DND-41 (cell line): ENCODE results near the gene ADAMTSL3.

Experiments
- ATAC-seq: fragments of 200-7000 bp; cut with Tn5 transposase; 3 replicates; pipeline ENCODE4 v1.9.1; 2021; ENCODE audit warnings: low read depth; ENCODE audit not compliant: insufficient read depth
- DNase-seq: peaks from one replicate; pipeline ENCODE4 v3.0.0-alpha.2; 2020
- H2AFZ ChIP-seq: 2 replicates; pipeline ENCODE4 v1.6.0; 2012; ENCODE audit warnings: low read depth, low read length
- H3K27ac ChIP-seq: 2 replicates; pipeline ENCODE4 v1.5.1; 2012; ENCODE audit warnings: low read length, inconsistent platforms
- H3K27me3 ChIP-seq: fragments of 200-600 bp; sonication (generic); 2 replicates; pipeline ENCODE4 v1.6.0; 2012; ENCODE audit warnings: low read length, mild to moderate bottlenecking, inconsistent platforms; ENCODE audit not compliant: insufficient read depth, poor library complexity
- H3K36me3 ChIP-seq: 2 replicates; pipeline ENCODE4 v1.5.1; 2012; ENCODE audit warnings: low read length, inconsistent platforms; ENCODE audit not compliant: insufficient read depth
- H3K4me1 ChIP-seq: 2 replicates; pipeline ENCODE4 v1.5.1; 2012; ENCODE audit warnings: mild to moderate bottlenecking, low read length; ENCODE audit not compliant: insufficient read depth
- H3K4me2 ChIP-seq: 2 replicates; pipeline ENCODE4 v1.6.0; 2012; ENCODE audit warnings: mild to moderate bottlenecking, moderate library complexity, low read length, inconsistent platforms; ENCODE audit not compliant: insufficient read depth
- H3K4me3 ChIP-seq, 2 experiments: fragments of 200-600 bp in 1 of 2; shearing (Covaris generic) in 1 of 2; 2 replicates each; pipeline ENCODE4 v1.5.1; 2012 to 2016; ENCODE audit warnings: inconsistent platforms in 2 of 2, low read length in 2 of 2, mild to moderate bottlenecking in 2 of 2, low read depth in 1 of 2, moderate library complexity in 1 of 2
- H3K79me2 ChIP-seq: 2 replicates; pipeline ENCODE4 v1.6.0; 2012; ENCODE audit warnings: low read length, inconsistent platforms; ENCODE audit not compliant: insufficient read depth
- H3K9ac ChIP-seq: 2 replicates; pipeline ENCODE4 v1.6.0; 2012; ENCODE audit warnings: low read depth, mild to moderate bottlenecking, inconsistent platforms, low read length, moderate library complexity
- H3K9me3 ChIP-seq: 2 replicates; pipeline ENCODE4 v1.5.1; 2012; ENCODE audit warnings: low read length, moderate library complexity, mild to moderate bottlenecking, inconsistent platforms; ENCODE audit not compliant: insufficient read depth, severe bottlenecking
- H4K20me1 ChIP-seq: 2 replicates; pipeline ENCODE4 v1.6.0; 2012; ENCODE audit warnings: low read length; ENCODE audit not compliant: insufficient read depth
- EZH2 ChIP-seq: IDR thresholded peaks from 3 replicates; pipeline ENCODE4 v1.6.1; 2012; ENCODE audit warnings: borderline replicate concordance, low read depth, mild to moderate bottlenecking, moderate library complexity, low read length, inconsistent platforms; ENCODE audit not compliant: severe bottlenecking
- TF ChIP-seq, protein P1 (sequence below): IDR thresholded peaks from 2 replicates; pipeline ENCODE4 v1.5.1; 2012; ENCODE audit warnings: borderline replicate concordance, low read length, moderate library complexity, mild to moderate bottlenecking; ENCODE audit not compliant: poor library complexity, severe bottlenecking; ENCODE audit errors: extremely low read depth

The ADAMTSL3 gene

DNA sequence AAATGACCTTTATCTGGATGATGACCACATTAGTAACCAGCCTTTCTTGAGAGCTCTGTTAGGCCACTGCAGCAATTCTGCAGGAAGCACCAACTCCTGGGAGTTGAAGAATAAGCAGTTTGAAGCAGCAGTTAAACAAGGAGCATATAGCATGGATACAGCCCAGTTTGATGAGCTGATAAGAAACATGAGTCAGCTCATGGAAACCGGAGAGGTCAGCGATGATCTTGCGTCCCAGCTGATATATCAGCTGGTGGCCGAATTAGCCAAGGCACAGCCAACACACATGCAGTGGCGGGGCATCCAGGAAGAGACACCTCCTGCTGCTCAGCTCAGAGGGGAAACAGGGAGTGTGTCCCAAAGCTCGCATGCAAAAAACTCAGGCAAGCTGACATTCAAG is 328.8 kb downstream of the ADAMTSL3 start:
- DNase-seq = no peak

DNA sequence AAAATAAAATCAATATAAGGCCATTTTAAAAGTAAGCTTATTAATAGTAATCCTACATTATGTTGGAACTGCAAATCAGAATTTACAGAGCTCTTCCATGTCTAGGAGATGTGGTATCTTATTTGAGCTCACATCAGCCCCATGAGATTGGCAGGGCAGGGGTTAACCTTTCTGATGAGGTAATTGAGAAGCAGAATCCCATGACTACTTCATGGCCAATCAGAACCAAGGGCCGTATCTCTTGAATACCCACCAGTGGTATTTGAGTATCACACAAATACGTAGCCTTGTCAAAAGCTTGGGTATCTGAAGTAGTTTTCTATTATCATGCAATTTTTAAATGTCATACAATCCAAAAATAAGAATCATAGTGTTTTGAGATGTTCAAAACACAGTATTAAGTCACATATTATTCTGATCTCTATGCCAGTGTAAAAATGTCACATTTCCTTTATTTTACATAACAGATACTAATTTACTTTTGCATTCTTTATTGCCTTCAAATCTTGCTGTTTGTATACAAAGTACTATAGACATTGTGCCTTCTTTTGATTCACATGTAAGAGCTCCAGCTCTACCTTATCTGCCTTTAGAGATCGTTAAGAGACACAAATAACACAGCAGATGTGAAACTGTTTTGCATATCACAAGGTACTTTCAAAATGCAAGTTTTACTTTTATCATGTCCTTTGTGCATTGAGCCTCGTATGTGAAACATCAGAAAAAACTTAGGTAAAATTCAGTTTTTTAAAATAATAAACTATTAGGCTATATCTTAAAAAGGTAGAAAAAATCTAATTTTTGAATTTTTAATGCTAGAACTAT is 329.9 kb downstream of the ADAMTSL3 start:
- Histone ChIP-seq H3K9me3 (no peaks in the 10 kb centered on the region), H3K9ac (no peak overlapping the region), H3K27me3 (no peaks in the 10 kb centered on the region), H3K4me2 (no peak overlapping the region), H3K79me2 (no peaks in the 10 kb centered on the region), H3K4me1 (no peaks in the 10 kb centered on the region), H3K27ac (no peak overlapping the region), H3K36me3 (no peaks in the 10 kb centered on the region), H3K4me3 (no peak overlapping the region), H2AFZ (no peak overlapping the region), H4K20me1 (no peaks in the 10 kb centered on the region)
- TF ChIP-seq, protein P1, sequence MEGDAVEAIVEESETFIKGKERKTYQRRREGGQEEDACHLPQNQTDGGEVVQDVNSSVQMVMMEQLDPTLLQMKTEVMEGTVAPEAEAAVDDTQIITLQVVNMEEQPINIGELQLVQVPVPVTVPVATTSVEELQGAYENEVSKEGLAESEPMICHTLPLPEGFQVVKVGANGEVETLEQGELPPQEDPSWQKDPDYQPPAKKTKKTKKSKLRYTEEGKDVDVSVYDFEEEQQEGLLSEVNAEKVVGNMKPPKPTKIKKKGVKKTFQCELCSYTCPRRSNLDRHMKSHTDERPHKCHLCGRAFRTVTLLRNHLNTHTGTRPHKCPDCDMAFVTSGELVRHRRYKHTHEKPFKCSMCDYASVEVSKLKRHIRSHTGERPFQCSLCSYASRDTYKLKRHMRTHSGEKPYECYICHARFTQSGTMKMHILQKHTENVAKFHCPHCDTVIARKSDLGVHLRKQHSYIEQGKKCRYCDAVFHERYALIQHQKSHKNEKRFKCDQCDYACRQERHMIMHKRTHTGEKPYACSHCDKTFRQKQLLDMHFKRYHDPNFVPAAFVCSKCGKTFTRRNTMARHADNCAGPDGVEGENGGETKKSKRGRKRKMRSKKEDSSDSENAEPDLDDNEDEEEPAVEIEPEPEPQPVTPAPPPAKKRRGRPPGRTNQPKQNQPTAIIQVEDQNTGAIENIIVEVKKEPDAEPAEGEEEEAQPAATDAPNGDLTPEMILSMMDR = no peak
- no peak for ATAC-seq
- DNase-seq = no peak

More for the DNA sequence above, 328.8 kb downstream of the ADAMTSL3 start:
- no peaks in the 10 kb centered on the region for H4K20me1 ChIP-seq
- no peak overlapping the region for H3K27ac ChIP-seq
- no peaks in the 10 kb centered on the region for H3K4me1 ChIP-seq
- no peak overlapping the region for H3K9ac ChIP-seq
- no peak overlapping the region for H3K4me2 ChIP-seq
- TF ChIP-seq, protein P1 = no peak
- TF ChIP-seq EZH2 = no peak
- H3K79me2 ChIP-seq = no peaks in the 10 kb centered on the region
- H3K9me3 ChIP-seq = no peaks in the 10 kb centered on the region
- no peaks in the 10 kb centered on the region for H3K36me3 ChIP-seq
- no peak overlapping the region for H2AFZ ChIP-seq
- H3K27me3 ChIP-seq = no peaks in the 10 kb centered on the region
- ATAC-seq = no peak
- no peak overlapping the region for H3K4me3 ChIP-seq

DNA sequence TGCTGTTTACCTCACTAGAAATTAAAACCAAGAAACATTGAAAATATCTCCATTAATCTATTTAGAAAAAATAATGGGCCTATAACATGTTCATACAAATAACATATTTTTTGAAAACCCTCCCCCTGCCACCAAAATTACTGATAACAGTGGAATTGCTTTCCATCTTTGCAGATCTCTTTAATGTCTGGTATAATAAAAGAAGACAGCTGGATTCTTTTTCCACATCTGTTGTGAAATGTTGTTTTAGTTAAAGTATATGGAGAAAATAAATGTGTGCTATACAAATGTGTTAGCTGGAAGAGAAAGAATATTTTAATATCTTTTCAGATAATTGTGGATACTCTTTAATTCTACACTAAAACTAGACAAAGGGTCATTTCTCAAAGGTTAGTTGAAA is 330.7 kb downstream of the ADAMTSL3 start:
- Histone ChIP-seq H4K20me1 (no peaks in the 10 kb centered on the region), H3K4me1 (no peaks in the 10 kb centered on the region), H3K9me3 (no peaks in the 10 kb centered on the region), H3K4me2 (no peak overlapping the region), H3K4me3 (no peak overlapping the region), H3K9ac (no peak overlapping the region), H3K27me3 (no peaks in the 10 kb centered on the region), H3K36me3 (no peaks in the 10 kb centered on the region), H2AFZ (no peak overlapping the region), H3K79me2 (no peaks in the 10 kb centered on the region), H3K27ac (no peak overlapping the region)
- TF ChIP-seq EZH2 = no peak
- TF ChIP-seq, protein P1 = no peak
- no peak for DNase-seq
- ATAC-seq = no peak
